Stimulated activated memory B cell treated with anti-CD40 and anti-IgM and Interleukin-4, amounts not matched to agents 10 μg/mL and 1 μg/mL and 100 μg/mL, for 72 hours (primary cell): ENCODE measurements around the gene RBM47.
"Not testable (repeated sequence)": the region's sequence is repeated elsewhere in the genome, so short reads cannot be mapped to it uniquely, and the experiment has no call there.

Experiments used
- ATAC-seq: fragments of 150-1000 bp; cut with Tn5 transposase; 2 replicates; pipeline ENCODE4 v1.10.0; 2021
- H3K27ac Mint-ChIP-seq: one replicate; pipeline ENCODE4 v1.8.0; 2022; ENCODE audit warnings: mild to moderate bottlenecking, mixed read lengths
- H3K27me3 Mint-ChIP-seq: one replicate; pipeline ENCODE4 v1.8.0; 2022; ENCODE audit warnings: mixed read lengths
- H3K36me3 Mint-ChIP-seq: one replicate; pipeline ENCODE4 v1.8.0; 2022; ENCODE audit warnings: mixed read lengths
- H3K4me1 Mint-ChIP-seq: one replicate; pipeline ENCODE4 v1.8.0; 2022; ENCODE audit warnings: mixed read lengths
- H3K4me3 Mint-ChIP-seq: one replicate; pipeline ENCODE4 v1.8.0; 2022; ENCODE audit warnings: mild to moderate bottlenecking, moderate library complexity, mixed read lengths
- H3K9me3 Mint-ChIP-seq: one replicate; pipeline ENCODE4 v1.8.0; 2022; ENCODE audit warnings: mixed read lengths

The RBM47 gene

GRCh38 chr4:40427871-40428270 lies 201.8 kb downstream of the RBM47 start:
- not testable (repeated sequence) for H3K4me1 Mint-ChIP-seq, ATAC-seq, H3K27me3 Mint-ChIP-seq, H3K27ac Mint-ChIP-seq, H3K4me3 Mint-ChIP-seq, H3K9me3 Mint-ChIP-seq
- H3K36me3 Mint-ChIP-seq = peaks cover 56% of the 10 kb centered on the region

GRCh38 chr4:40427128-40427527 lies 202.5 kb downstream of the RBM47 start:
- Mint-ChIP-seq H3K27ac (no peak overlapping the region), H3K4me1 (no peaks in the 10 kb centered on the region), H3K9me3 (peaks cover 3% of the 10 kb centered on the region), H3K36me3 (peaks cover 50% of the 10 kb centered on the region), H3K4me3 (no peak overlapping the region), H3K27me3 (no peaks in the 10 kb centered on the region)
- no peak for ATAC-seq

GRCh38 chr4:40425799-40426574 lies 203.7 kb downstream of the RBM47 start:
- no peaks in the 10 kb centered on the region for H3K27me3 Mint-ChIP-seq
- H3K36me3 Mint-ChIP-seq = peaks cover 39% of the 10 kb centered on the region
- no peak for ATAC-seq
- no peaks in the 10 kb centered on the region for H3K9me3 Mint-ChIP-seq
- no peaks in the 10 kb centered on the region for H3K4me1 Mint-ChIP-seq
- H3K27ac Mint-ChIP-seq = no peak overlapping the region
- H3K4me3 Mint-ChIP-seq = no peak overlapping the region

GRCh38 chr4:40423735-40424134 lies 205.9 kb downstream of the RBM47 start:
- Mint-ChIP-seq H3K27me3 (no peaks in the 10 kb centered on the region), H3K4me3 (no peak overlapping the region), H3K4me1 (no peaks in the 10 kb centered on the region), H3K36me3 (peaks cover 29% of the 10 kb centered on the region), H3K27ac (no peak overlapping the region), H3K9me3 (peaks cover 3% of the 10 kb centered on the region)
- no peak for ATAC-seq

- no peaks in the 10 kb centered on the region for H3K27me3 Mint-ChIP-seq
- peaks cover 29% of the 10 kb centered on the region for H3K36me3 Mint-ChIP-seq
- no peak overlapping the region for H3K27ac Mint-ChIP-seq
- no peak overlapping the region for H3K4me3 Mint-ChIP-seq
- H3K4me1 Mint-ChIP-seq = no peaks in the 10 kb centered on the region
- no peak for ATAC-seq
- H3K9me3 Mint-ChIP-seq = peaks cover 8% of the 10 kb centered on the region
Observed at GRCh38 chr4:40421839-40422708, 207.6 kb downstream of the RBM47 start.

GRCh38 chr4:40419231-40419912 lies 210.3 kb downstream of the RBM47 start:
- Mint-ChIP-seq H3K27ac (no peak overlapping the region), H3K9me3 (peaks cover 8% of the 10 kb centered on the region), H3K4me3 (no peak overlapping the region), H3K27me3 (no peaks in the 10 kb centered on the region), H3K4me1 (no peaks in the 10 kb centered on the region), H3K36me3 (peaks cover 12% of the 10 kb centered on the region)
- ATAC-seq = no peak

- no peak for ATAC-seq
- H3K4me1 Mint-ChIP-seq = no peaks in the 10 kb centered on the region
Observed at GRCh38 chr4:40418430-40419230, 211.0 kb downstream of the RBM47 start.

GRCh38 chr4:40417941-40418340 lies 211.7 kb downstream of the RBM47 start:
- Mint-ChIP-seq H3K9me3 (peaks cover 8% of the 10 kb centered on the region), H3K27me3 (no peaks in the 10 kb centered on the region), H3K36me3 (peaks cover 5% of the 10 kb centered on the region), H3K4me1 (no peaks in the 10 kb centered on the region), H3K4me3 (no peak overlapping the region), H3K27ac (no peak overlapping the region)
- no peak for ATAC-seq

More at GRCh38 chr4:40418430-40419230, 211.0 kb downstream of the RBM47 start:
- Mint-ChIP-seq H3K9me3 (peaks cover 8% of the 10 kb centered on the region), H3K27me3 (no peaks in the 10 kb centered on the region), H3K36me3 (peaks cover 9% of the 10 kb centered on the region), H3K27ac (no peak overlapping the region), H3K4me3 (no peak overlapping the region)

GRCh38 chr4:40414673-40415072 lies 215.0 kb downstream of the RBM47 start:
- Mint-ChIP-seq H3K36me3 (no peaks in the 10 kb centered on the region), H3K27me3 (no peaks in the 10 kb centered on the region), H3K9me3 (peaks cover 8% of the 10 kb centered on the region), H3K27ac (no peak overlapping the region), H3K4me1 (no peaks in the 10 kb centered on the region), H3K4me3 (no peak overlapping the region)
- ATAC-seq = no peak

- H3K27me3 Mint-ChIP-seq = no peaks in the 10 kb centered on the region
- no peak overlapping the region for H3K27ac Mint-ChIP-seq
- H3K36me3 Mint-ChIP-seq = no peaks in the 10 kb centered on the region
- peaks cover 2% of the 10 kb centered on the region for H3K9me3 Mint-ChIP-seq
- ATAC-seq = no peak
- no peaks in the 10 kb centered on the region for H3K4me1 Mint-ChIP-seq
- no peak overlapping the region for H3K4me3 Mint-ChIP-seq
Observed at GRCh38 chr4:40412866-40413795, 216.5 kb downstream of the RBM47 start.

- Mint-ChIP-seq H3K9me3 (peaks cover 5% of the 10 kb centered on the region), H3K27me3 (no peaks in the 10 kb centered on the region), H3K4me3 (no peak overlapping the region), H3K27ac (no peak overlapping the region), H3K4me1 (no peaks in the 10 kb centered on the region), H3K36me3 (peaks cover 6% of the 10 kb centered on the region)
- ATAC-seq = no peak
Observed at GRCh38 chr4:40412388-40412787, 217.3 kb downstream of the RBM47 start.

GRCh38 chr4:40409835-40410234 lies 219.8 kb downstream of the RBM47 start:
- H3K27me3 Mint-ChIP-seq = no peaks in the 10 kb centered on the region
- no peaks in the 10 kb centered on the region for H3K4me1 Mint-ChIP-seq
- H3K4me3 Mint-ChIP-seq = no peak overlapping the region
- no peak overlapping the region for H3K27ac Mint-ChIP-seq
- H3K36me3 Mint-ChIP-seq = peaks cover 11% of the 10 kb centered on the region
- peaks cover 11% of the 10 kb centered on the region for H3K9me3 Mint-ChIP-seq
- no peak for ATAC-seq

- not testable (repeated sequence) for H3K27me3 Mint-ChIP-seq, H3K4me1 Mint-ChIP-seq, H3K4me3 Mint-ChIP-seq, H3K27ac Mint-ChIP-seq, ATAC-seq
- peaks cover 11% of the 10 kb centered on the region for H3K36me3 Mint-ChIP-seq
- peaks cover 11% of the 10 kb centered on the region for H3K9me3 Mint-ChIP-seq
Observed at GRCh38 chr4:40407468-40407867, 222.2 kb downstream of the RBM47 start.

GRCh38 chr4:40406340-40406739 lies 223.3 kb downstream of the RBM47 start:
- no peaks in the 10 kb centered on the region for H3K4me1 Mint-ChIP-seq
- H3K36me3 Mint-ChIP-seq = peaks cover 11% of the 10 kb centered on the region
- H3K27ac Mint-ChIP-seq = no peak overlapping the region
- no peak overlapping the region for H3K4me3 Mint-ChIP-seq
- peaks cover 11% of the 10 kb centered on the region for H3K9me3 Mint-ChIP-seq
- no peak for ATAC-seq
- no peaks in the 10 kb centered on the region for H3K27me3 Mint-ChIP-seq
